Panc1 (cell line): ENCODE results near the gene MSRB3. TPM values are rescaled to one million over a fixed set of nuclear protein-coding genes. Genes with fewer than 3 reads are reported as not detected.

Source experiments
- ATAC-seq: fragments of 200-7000 bp; cut with Tn5 transposase; 2 replicates; pipeline ENCODE4 v1.9.1; 2020; ENCODE audit warnings: mild to moderate bottlenecking, moderate library complexity
- BruUV-seq: library from RNA; stranded (reverse); fragments of 400-500 nt; replicated peaks from 2 replicates; lab custom pipeline; 2021; lab: Mats Ljungman, UMichigan
- CTCF ChIA-PET: fragments of 300-600 bp; sonication (Branson Sonifier 250); formaldehyde crosslinking; loops from one replicate; lab custom pipeline; 2022; ENCODE audit warnings: antibody characterized with exemption; lab: Charles Lee
- POLR2A ChIA-PET: fragments of 300-600 bp; sonication (Branson Sonifier 250); formaldehyde crosslinking; loops from one replicate; lab custom pipeline; 2022; ENCODE audit warnings: antibody characterized with exemption; lab: Charles Lee
- DNase-seq: peaks from one replicate; pipeline ENCODE4 v3.0.0-alpha.2; 2010; ENCODE audit warnings: low read depth, low spot score
- H3K27ac ChIP-seq: 2 replicates; pipeline ENCODE4 v1.5.1; 2011; ENCODE audit warnings: mild to moderate bottlenecking, low read length, inconsistent platforms
- H3K27me3 ChIP-seq: fragments of 200-500 bp; sonication (Bioruptor generic); 2 replicates; pipeline ENCODE4 v1.6.0; 2014; ENCODE audit warnings: low read length, inconsistent platforms; ENCODE audit not compliant: control insufficient read depth, insufficient read depth
- H3K36me3 ChIP-seq: fragments of 200-500 bp; sonication (Bioruptor generic); 2 replicates; pipeline ENCODE4 v1.5.1; 2014; ENCODE audit warnings: inconsistent platforms, mild to moderate bottlenecking, low read length, moderate library complexity; ENCODE audit not compliant: control insufficient read depth, insufficient read depth
- H3K4me1 ChIP-seq: 2 replicates; pipeline ENCODE4 v1.5.1; 2011; ENCODE audit warnings: inconsistent platforms, mild to moderate bottlenecking, low read length, moderate library complexity; ENCODE audit not compliant: control insufficient read depth, insufficient read depth
- H3K4me3 ChIP-seq, 2 experiments: 2 replicates each; pipeline ENCODE4 v1.5.1; 2011 to 2012; ENCODE audit warnings: low read depth in 2 of 2, low read length in 2 of 2, mild to moderate bottlenecking in 2 of 2, inconsistent platforms in 1 of 2, moderate library complexity in 1 of 2
- H3K9me3 ChIP-seq: fragments of 200-500 bp; sonication (Bioruptor generic); 2 replicates; pipeline ENCODE4 v1.5.1; 2014; ENCODE audit warnings: low read depth, mild to moderate bottlenecking, inconsistent platforms, low read length, moderate library complexity; ENCODE audit not compliant: control insufficient read depth, insufficient read depth
- POLR2AphosphoS5 ChIP-seq: IDR thresholded peaks from 2 replicates; pipeline ENCODE4 v1.6.1; 2012; ENCODE audit warnings: mild to moderate bottlenecking, low read depth, low read length, moderate library complexity
- SIN3A ChIP-seq: IDR thresholded peaks from 2 replicates; pipeline ENCODE4 v1.6.1; 2012; ENCODE audit warnings: low read depth, mild to moderate bottlenecking, low read length, moderate library complexity, borderline replicate concordance; ENCODE audit not compliant: insufficient read depth
- TCF7L2 ChIP-seq: IDR thresholded peaks from 2 replicates; pipeline ENCODE4 v1.6.1; 2011; ENCODE audit warnings: mild to moderate bottlenecking, low read depth, low read length, inconsistent platforms
- in situ Hi-C: cut with HindIII; loops from 2 replicates; pipeline ENCODE4 v1.10.0; 2016; ENCODE audit warnings: low sequenced_read_pairs, low pct_unique_long_range_greater_than_20kb
- intact Hi-C: fragments of 100-400 bp; cut with micrococcal nuclease; formaldehyde crosslinking; loops from one replicate; pipeline ENCODE4 v1.10.0; 2022; ENCODE audit not compliant: unreplicated experiment
- total RNA-seq: library from RNA; stranded (reverse); gene quantifications from one replicate; pipeline ENCODE4 v1.2.1, GENCODE V29; 2021; ENCODE audit not compliant: unreplicated experiment
- TF ChIP-seq, protein P1 (sequence below): fragments of 450-650 bp; IDR thresholded peaks from 2 replicates; pipeline ENCODE4 v1.5.1; 2017; ENCODE audit warnings: mild to moderate bottlenecking
- TF ChIP-seq, protein P2 (sequence below), 2 experiments: IDR thresholded peaks; 2 replicates each; pipeline ENCODE4 v1.6.1; 2011 to 2012; ENCODE audit warnings: low read depth in 2 of 2, control low read depth in 1 of 2, low read length in 1 of 2, mild to moderate bottlenecking in 1 of 2, moderate library complexity in 1 of 2; ENCODE audit not compliant: insufficient read depth in 1 of 2

MSRB3 gene
- total RNA-seq, 1 experiment from 2014 or later, result 89.7 TPM

DNA sequence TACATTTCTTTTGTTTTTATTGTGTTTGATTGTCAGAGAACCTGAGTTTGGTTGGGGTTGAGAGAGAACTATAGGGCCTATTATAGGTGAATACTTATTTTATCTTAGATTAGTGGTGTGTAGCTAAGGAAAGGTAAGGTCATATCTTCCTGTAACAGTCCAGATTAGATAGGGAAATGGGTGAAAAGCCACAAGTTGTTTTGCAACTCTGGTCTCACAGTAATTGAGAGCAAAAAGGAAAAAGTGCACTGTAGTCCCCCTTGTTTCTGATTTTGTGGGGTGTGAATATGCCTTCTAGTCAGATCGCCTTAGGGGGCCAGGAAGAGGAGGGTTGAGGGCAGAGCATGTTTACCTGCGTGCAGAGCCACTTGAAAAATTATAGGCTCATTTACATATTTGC lies 8.9 kb downstream of the MSRB3 start:
- intact Hi-C loops (no loop called here), in situ Hi-C loops (no loop called here)
- H3K36me3 ChIP-seq, result no peaks in the 10 kb centered on the region
- TF ChIP-seq, protein P1, sequence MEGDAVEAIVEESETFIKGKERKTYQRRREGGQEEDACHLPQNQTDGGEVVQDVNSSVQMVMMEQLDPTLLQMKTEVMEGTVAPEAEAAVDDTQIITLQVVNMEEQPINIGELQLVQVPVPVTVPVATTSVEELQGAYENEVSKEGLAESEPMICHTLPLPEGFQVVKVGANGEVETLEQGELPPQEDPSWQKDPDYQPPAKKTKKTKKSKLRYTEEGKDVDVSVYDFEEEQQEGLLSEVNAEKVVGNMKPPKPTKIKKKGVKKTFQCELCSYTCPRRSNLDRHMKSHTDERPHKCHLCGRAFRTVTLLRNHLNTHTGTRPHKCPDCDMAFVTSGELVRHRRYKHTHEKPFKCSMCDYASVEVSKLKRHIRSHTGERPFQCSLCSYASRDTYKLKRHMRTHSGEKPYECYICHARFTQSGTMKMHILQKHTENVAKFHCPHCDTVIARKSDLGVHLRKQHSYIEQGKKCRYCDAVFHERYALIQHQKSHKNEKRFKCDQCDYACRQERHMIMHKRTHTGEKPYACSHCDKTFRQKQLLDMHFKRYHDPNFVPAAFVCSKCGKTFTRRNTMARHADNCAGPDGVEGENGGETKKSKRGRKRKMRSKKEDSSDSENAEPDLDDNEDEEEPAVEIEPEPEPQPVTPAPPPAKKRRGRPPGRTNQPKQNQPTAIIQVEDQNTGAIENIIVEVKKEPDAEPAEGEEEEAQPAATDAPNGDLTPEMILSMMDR, result no peak
- TF ChIP-seq SIN3A (no peak), TCF7L2 (no peak), POLR2AphosphoS5 (no peak)
- TF ChIP-seq, protein P2, sequence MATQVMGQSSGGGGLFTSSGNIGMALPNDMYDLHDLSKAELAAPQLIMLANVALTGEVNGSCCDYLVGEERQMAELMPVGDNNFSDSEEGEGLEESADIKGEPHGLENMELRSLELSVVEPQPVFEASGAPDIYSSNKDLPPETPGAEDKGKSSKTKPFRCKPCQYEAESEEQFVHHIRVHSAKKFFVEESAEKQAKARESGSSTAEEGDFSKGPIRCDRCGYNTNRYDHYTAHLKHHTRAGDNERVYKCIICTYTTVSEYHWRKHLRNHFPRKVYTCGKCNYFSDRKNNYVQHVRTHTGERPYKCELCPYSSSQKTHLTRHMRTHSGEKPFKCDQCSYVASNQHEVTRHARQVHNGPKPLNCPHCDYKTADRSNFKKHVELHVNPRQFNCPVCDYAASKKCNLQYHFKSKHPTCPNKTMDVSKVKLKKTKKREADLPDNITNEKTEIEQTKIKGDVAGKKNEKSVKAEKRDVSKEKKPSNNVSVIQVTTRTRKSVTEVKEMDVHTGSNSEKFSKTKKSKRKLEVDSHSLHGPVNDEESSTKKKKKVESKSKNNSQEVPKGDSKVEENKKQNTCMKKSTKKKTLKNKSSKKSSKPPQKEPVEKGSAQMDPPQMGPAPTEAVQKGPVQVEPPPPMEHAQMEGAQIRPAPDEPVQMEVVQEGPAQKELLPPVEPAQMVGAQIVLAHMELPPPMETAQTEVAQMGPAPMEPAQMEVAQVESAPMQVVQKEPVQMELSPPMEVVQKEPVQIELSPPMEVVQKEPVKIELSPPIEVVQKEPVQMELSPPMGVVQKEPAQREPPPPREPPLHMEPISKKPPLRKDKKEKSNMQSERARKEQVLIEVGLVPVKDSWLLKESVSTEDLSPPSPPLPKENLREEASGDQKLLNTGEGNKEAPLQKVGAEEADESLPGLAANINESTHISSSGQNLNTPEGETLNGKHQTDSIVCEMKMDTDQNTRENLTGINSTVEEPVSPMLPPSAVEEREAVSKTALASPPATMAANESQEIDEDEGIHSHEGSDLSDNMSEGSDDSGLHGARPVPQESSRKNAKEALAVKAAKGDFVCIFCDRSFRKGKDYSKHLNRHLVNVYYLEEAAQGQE (IDR thresholded peaks at IDR 0.05; ENCODE audit: insufficient read depth in 1 of 2, low read depth in 2 of 2, low read length in 1 of 2), result no peak
- CTCF ChIA-PET, result interaction anchor here (0.7 kb wide), 1 partner anchor 406 kb away, joined by 6 read pairs; no protein-coding TSS in a partner anchor
- H3K27me3 ChIP-seq, result no peaks in the 10 kb centered on the region
- BruUV-seq, result no TSS peak
- no peak for DNase-seq
- no peak for ATAC-seq
- H3K27ac ChIP-seq, result no peak overlapping the region
- H3K4me1 ChIP-seq, result peaks cover 3% of the 10 kb centered on the region; the same call in 1 of the 2 replicates
- H3K4me3 ChIP-seq, result no peak overlapping the region
- POLR2A ChIA-PET, result interaction anchor here (0.6 to 0.7 kb wide), 2 partner anchors 18 to 509 kb away, joined by 11 to 19 read pairs; no protein-coding TSS in a partner anchor
- H3K9me3 ChIP-seq, result no peaks in the 10 kb centered on the region

DNA sequence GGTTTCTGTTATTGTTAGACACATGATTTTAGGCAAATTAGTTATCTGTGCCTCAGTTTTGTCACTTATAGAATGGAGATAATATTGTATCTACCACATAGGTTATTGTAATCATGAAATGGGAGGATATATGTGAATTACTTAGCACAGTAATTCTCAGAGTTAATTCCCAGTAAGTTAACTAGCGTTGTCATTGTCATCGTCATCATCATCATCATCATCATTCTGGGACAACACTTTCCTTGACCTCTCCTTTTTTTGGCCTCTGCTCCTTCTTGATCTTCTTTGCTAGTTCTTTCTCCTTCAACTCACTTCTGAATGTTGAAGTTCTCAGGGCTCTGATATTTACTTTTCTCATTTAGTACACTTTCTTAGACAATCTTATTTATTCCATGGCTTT lies 13.8 kb downstream of the MSRB3 start:
- no peaks in the 10 kb centered on the region for H3K27me3 ChIP-seq
- H3K4me3 ChIP-seq, result no peak overlapping the region
- no peaks in the 10 kb centered on the region for H3K4me1 ChIP-seq
- DNase-seq (no peak), ATAC-seq (no peak)
- in situ Hi-C loops, result no loop called here
- POLR2A ChIA-PET, result no interaction called here
- H3K9me3 ChIP-seq, result no peaks in the 10 kb centered on the region
- TF ChIP-seq TCF7L2, result no peak
- TF ChIP-seq SIN3A, result no peak
- TF ChIP-seq, protein P2 (IDR thresholded peaks at IDR 0.05; ENCODE audit: insufficient read depth in 1 of 2, low read depth in 2 of 2, low read length in 1 of 2), result no peak
- no peak for TF ChIP-seq POLR2AphosphoS5
- TF ChIP-seq, protein P1, result no peak
- H3K27ac ChIP-seq, result no peak overlapping the region
- BruUV-seq, result no TSS peak
- H3K36me3 ChIP-seq, result no peaks in the 10 kb centered on the region
- intact Hi-C loops, result no loop called here
- CTCF ChIA-PET, result no interaction called here
